ENCODE data around the gene ZBTB45. TPM values are rescaled to one million over a fixed set of nuclear protein-coding genes. Genes with fewer than 3 reads are reported as not detected.

ZBTB45 gene
- total RNA-seq, 3 donors from 2014 or later (not counting 1 experiment from before 2014, with no cell fraction given), result 9.6 to 12.6 (median 9.8) TPM

DNA sequence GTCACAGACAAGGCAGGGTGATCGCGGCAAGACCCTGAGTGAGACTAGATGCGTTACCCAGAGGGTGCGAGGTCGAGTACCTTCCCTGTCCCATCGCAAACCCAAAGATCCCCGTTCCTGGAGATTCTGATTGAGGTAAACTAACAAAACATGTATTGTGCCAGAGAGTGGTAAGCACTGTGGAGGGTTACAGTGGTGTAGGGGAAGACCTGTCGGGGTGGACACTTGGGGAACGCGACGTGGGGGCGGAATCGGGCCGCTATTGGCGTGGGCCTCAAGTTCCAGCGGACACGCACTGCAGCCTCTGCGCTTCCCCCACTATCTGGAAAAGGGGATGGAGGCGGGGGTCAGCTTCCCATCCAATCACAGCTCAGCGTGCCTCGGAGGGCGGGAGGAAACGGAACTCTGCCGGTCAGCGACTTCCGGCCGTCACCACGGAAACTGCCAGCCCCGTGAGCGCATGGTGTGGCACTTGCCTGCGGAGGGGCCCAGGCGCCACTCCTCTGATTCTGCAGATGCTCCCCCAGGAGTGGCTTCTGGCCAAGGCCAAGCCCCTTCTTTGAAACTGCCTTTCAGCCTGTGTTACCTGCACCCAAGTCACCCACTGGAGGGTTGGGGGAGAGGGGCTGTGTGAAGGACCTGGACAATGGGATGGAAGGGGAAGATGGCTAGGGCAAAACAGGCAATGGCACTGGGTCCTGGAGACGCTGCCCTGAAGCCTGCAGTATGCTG lies 39.8 kb upstream of the ZBTB45 start:
- ATAC-seq (peak in 2 of 3 donors; percentile 4 to 9), DNase-seq (peak; percentile 72 to 73)
- H3K4me3 ChIP-seq (ENCODE audit: low read length), result peak overlapping the region; percentile 95
- H3K4me1 Mint-ChIP-seq, result peaks cover 44 to 87% of the 10 kb centered on the region in 2 donors
- H3K4me1 ChIP-seq (ENCODE audit: control insufficient read depth, insufficient read depth, low read length), result peaks cover 74% of the 10 kb centered on the region
- H3K27me3 Mint-ChIP-seq (ENCODE audit: low read depth in 2 of 2), result no peaks in the 10 kb centered on the region
- H3K36me3 Mint-ChIP-seq, result no peaks in the 10 kb centered on the region
- H3K9me3 ChIP-seq (ENCODE audit: control insufficient read depth, insufficient read depth, low read length), result no peaks in the 10 kb centered on the region
- H3K36me3 ChIP-seq (ENCODE audit: control insufficient read depth, insufficient read depth, low read length), result peaks cover 15% of the 10 kb centered on the region
- peak overlapping the region; percentile 100 for H3K27ac ChIP-seq (ENCODE audit: low read length)
- intact Hi-C loops (cut with micrococcal nuclease), result loop anchor here (1.0 kb wide), 1 partner anchor 14 kb away; the partner anchor contains the start of gene MZF1
- no peaks in the 10 kb centered on the region for H3K27me3 ChIP-seq (ENCODE audit: control insufficient read depth, insufficient read depth, low read length)
- peak overlapping the region; percentile 99 for H3K27ac Mint-ChIP-seq
- no peaks in the 10 kb centered on the region for H3K9me3 Mint-ChIP-seq
- H3K4me3 Mint-ChIP-seq, result peak overlapping the region; percentile 98
- WGBS (ENCODE audit: insufficient coverage), result 1% methylated on average over 33 of the region's 33 CpGs
- TF ChIP-seq, protein P1, sequence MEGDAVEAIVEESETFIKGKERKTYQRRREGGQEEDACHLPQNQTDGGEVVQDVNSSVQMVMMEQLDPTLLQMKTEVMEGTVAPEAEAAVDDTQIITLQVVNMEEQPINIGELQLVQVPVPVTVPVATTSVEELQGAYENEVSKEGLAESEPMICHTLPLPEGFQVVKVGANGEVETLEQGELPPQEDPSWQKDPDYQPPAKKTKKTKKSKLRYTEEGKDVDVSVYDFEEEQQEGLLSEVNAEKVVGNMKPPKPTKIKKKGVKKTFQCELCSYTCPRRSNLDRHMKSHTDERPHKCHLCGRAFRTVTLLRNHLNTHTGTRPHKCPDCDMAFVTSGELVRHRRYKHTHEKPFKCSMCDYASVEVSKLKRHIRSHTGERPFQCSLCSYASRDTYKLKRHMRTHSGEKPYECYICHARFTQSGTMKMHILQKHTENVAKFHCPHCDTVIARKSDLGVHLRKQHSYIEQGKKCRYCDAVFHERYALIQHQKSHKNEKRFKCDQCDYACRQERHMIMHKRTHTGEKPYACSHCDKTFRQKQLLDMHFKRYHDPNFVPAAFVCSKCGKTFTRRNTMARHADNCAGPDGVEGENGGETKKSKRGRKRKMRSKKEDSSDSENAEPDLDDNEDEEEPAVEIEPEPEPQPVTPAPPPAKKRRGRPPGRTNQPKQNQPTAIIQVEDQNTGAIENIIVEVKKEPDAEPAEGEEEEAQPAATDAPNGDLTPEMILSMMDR (IDR thresholded peaks at IDR 0.05), result no peak

DNA sequence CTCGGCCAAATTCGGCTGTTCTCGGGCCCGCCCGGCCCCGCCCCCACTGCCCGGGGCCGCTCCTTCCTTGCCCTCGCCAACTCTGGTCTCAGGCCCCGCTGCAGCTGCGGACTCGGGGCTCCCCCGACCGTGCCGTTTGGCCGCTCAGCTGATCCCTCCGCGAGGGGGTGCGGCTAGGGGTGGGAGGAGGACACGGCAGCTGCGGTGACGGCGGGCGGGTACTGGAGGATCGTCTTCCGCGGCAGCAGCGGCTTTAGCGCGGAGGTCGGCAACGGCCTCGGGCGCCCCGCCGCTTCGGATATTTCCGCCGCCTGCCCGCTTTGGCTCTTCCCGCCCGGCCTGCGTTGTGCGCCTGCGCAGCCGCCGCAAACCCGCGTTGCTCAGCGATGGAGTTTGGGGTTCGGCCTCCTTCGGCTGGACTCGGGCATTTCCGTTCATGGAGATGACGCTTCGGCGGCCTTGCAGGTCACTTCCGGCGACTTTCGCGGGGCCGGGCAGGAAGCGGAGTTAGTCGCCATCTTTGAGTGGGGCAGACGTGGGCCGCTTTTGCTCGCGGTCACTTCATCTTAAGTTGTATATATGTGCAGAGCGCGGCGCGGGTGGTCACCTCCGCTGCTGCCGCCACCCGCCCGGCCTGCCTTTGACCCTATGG lies 39.1 kb upstream of the ZBTB45 start:
- TF ChIP-seq, protein P1 (IDR thresholded peaks at IDR 0.05), result no peak
- under 1% methylated on average over 76 of the region's 76 CpGs for WGBS (ENCODE audit: insufficient coverage)

DNA sequence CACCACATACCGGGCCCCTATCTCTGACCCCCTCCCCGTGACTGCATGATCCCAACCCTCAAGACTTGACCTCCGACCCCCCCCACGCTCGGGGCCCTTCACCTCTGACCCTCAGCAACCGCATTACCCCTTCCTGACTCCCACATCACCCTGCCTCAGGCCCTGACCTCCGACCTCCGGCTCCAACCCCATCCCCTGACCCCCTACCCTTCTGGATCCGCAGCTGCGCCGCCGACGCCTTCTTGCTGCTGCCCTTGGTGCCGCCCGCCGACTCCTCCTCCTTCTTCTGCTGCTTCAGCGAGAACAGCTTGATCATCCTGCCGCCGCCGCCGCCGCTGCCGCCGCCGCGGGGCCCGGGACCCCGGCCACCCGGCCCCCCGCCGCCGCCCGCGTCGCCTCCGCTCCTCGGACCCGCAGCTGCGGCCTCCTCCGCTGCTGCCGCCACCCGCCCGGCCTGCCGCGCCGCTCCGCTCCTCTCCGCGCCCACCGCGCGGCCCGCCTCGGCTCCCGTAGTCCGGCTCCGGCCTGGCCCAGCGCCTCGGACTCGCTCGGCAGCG lies 38.5 kb upstream of the ZBTB45 start, which contains the start of gene UBE2M:
Gene UBE2M, minus strand, starts transcription at position 546 of the 557 bp plus-strand sequence. Its CDS starts 230 bp downstream, at position 316.
- Mint-ChIP-seq H3K27ac (peak within 1 kb of the TSS; percentile 99), H3K4me3 (peak within 1 kb of the TSS; percentile 98), H3K27me3 (ENCODE audit: low read depth in 2 of 2) (no peaks in the 10 kb centered on the region), H3K9me3 (no peaks in the 10 kb centered on the region), H3K36me3 (no peaks in the 10 kb centered on the region), H3K4me1 (peaks cover 43 to 88% of the 10 kb centered on the region in 2 donors)
- H3K27ac ChIP-seq (ENCODE audit: low read length), result peak within 1 kb of the TSS; percentile 100
- peak within 1 kb of the TSS; percentile 95 for H3K4me3 ChIP-seq (ENCODE audit: low read length)
- TF ChIP-seq, protein P1 (IDR thresholded peaks at IDR 0.05), result no peak
- H3K9me3 ChIP-seq (ENCODE audit: control insufficient read depth, insufficient read depth, low read length), result no peaks in the 10 kb centered on the region
- no peaks in the 10 kb centered on the region for H3K27me3 ChIP-seq (ENCODE audit: control insufficient read depth, insufficient read depth, low read length)
- H3K36me3 ChIP-seq (ENCODE audit: control insufficient read depth, insufficient read depth, low read length), result peaks cover 17% of the 10 kb centered on the region
- peaks cover 76% of the 10 kb centered on the region for H3K4me1 ChIP-seq (ENCODE audit: control insufficient read depth, insufficient read depth, low read length)
- ATAC-seq (peak; percentile 9 to 36 (median 11)), DNase-seq (peak in 1 of 2 donors; percentile 76)
- under 1% methylated on average over 62 of the region's 62 CpGs for WGBS (ENCODE audit: insufficient coverage)
- intact Hi-C loops (cut with micrococcal nuclease), result no loop called here

More for the DNA sequence above, 39.1 kb upstream of the ZBTB45 start:
- Histone ChIP-seq H3K9me3 (ENCODE audit: control insufficient read depth, insufficient read depth, low read length) (no peaks in the 10 kb centered on the region), H3K4me1 (ENCODE audit: control insufficient read depth, insufficient read depth, low read length) (peaks cover 78% of the 10 kb centered on the region), H3K27ac (ENCODE audit: low read length) (peak overlapping the region; percentile 100), H3K36me3 (ENCODE audit: control insufficient read depth, insufficient read depth, low read length) (peaks cover 15% of the 10 kb centered on the region), H3K27me3 (ENCODE audit: control insufficient read depth, insufficient read depth, low read length) (no peaks in the 10 kb centered on the region), H3K4me3 (ENCODE audit: low read length) (peak overlapping the region; percentile 95)
- intact Hi-C loops (cut with micrococcal nuclease), result loop anchor here (1.0 kb wide), 1 partner anchor 15 kb away; the partner anchor contains the start of gene MZF1
- no peaks in the 10 kb centered on the region for H3K9me3 Mint-ChIP-seq
- H3K4me1 Mint-ChIP-seq, result peaks cover 46 to 91% of the 10 kb centered on the region in 2 donors
- H3K27me3 Mint-ChIP-seq (ENCODE audit: low read depth in 2 of 2), result no peaks in the 10 kb centered on the region
- peak overlapping the region; percentile 98 for H3K4me3 Mint-ChIP-seq
- H3K27ac Mint-ChIP-seq, result peak overlapping the region; percentile 99
- DNase-seq (peak; percentile 99 to 100), ATAC-seq (peak; percentile 64 to 85 (median 68))
- no peaks in the 10 kb centered on the region for H3K36me3 Mint-ChIP-seq

All from natural killer cell (primary cell).